HUES6 (cell line): ENCODE results near the gene ZNF132.
"Not testable (repeated sequence)": the region's sequence is repeated elsewhere in the genome, so short reads cannot be mapped to it uniquely, and the experiment has no call there.

Experiments used
- H3K27ac ChIP-seq: 2 replicates; pipeline ENCODE4 v1.7.0; 2013; ENCODE audit warnings: low read depth, mild to moderate bottlenecking, low read length, inconsistent platforms
- H3K27me3 ChIP-seq: 2 replicates; pipeline ENCODE4 v1.6.1; 2013; ENCODE audit warnings: low read length; ENCODE audit not compliant: control insufficient read depth, insufficient read depth
- H3K36me3 ChIP-seq: 2 replicates; pipeline ENCODE4 v1.6.1; 2013; ENCODE audit warnings: low read length; ENCODE audit not compliant: control insufficient read depth, insufficient read depth
- H3K4me1 ChIP-seq: 2 replicates; pipeline ENCODE4 v1.6.1; 2013; ENCODE audit warnings: low read length; ENCODE audit not compliant: control insufficient read depth, insufficient read depth
- H3K4me3 ChIP-seq: 2 replicates; pipeline ENCODE4 v1.5.1; 2013; ENCODE audit warnings: low read depth, low read length
- H3K9ac ChIP-seq: one replicate; pipeline ENCODE4 v1.6.1; 2013; ENCODE audit warnings: mild to moderate bottlenecking, low read length
- H3K9me3 ChIP-seq: 2 replicates; pipeline ENCODE4 v1.6.1; 2013; ENCODE audit warnings: low read depth, low read length; ENCODE audit not compliant: control insufficient read depth, insufficient read depth

Gene ZNF132

GRCh38 chr19:58466089-58466759 lies 26.3 kb upstream of the ZNF132 start:
- peaks cover 7% of the 10 kb centered on the region for H3K36me3 ChIP-seq
- no peak overlapping the region for H3K27ac ChIP-seq
- peaks cover 4% of the 10 kb centered on the region; the same call in 1 of the 2 replicates for H3K4me1 ChIP-seq
- no peak overlapping the region for H3K9ac ChIP-seq
- peaks cover 10% of the 10 kb centered on the region for H3K27me3 ChIP-seq
- peak overlapping the region; percentile 83 for H3K4me3 ChIP-seq
- H3K9me3 ChIP-seq: no peaks in the 10 kb centered on the region

DNA sequence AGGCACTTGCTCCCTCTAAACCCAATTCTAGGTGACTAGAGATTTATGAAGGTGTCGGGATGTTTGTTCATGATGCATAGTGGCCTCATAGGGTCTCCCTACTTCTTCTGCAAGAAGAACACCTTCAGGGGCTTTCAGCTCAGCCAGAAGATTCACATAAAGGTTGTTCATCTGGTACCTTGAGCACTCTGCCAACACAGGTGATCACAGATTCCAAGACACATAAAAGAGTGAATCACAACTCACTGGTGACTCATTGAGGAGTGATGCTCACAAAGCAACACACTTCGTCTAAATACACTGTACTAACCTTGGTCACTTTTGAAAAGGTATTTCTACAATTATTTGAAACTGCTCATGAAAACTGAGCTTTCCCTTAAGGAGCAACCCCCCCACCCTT lies 20.1 kb upstream of the ZNF132 start:
- H3K9ac ChIP-seq: no peak overlapping the region
- H3K27me3 ChIP-seq: no peaks in the 10 kb centered on the region
- H3K27ac ChIP-seq: no peak overlapping the region
- H3K4me3 ChIP-seq: no peak overlapping the region
- H3K4me1 ChIP-seq: no peaks in the 10 kb centered on the region
- no peaks in the 10 kb centered on the region for H3K9me3 ChIP-seq
- peaks cover 4% of the 10 kb centered on the region; the same call in 1 of the 2 replicates for H3K36me3 ChIP-seq

DNA sequence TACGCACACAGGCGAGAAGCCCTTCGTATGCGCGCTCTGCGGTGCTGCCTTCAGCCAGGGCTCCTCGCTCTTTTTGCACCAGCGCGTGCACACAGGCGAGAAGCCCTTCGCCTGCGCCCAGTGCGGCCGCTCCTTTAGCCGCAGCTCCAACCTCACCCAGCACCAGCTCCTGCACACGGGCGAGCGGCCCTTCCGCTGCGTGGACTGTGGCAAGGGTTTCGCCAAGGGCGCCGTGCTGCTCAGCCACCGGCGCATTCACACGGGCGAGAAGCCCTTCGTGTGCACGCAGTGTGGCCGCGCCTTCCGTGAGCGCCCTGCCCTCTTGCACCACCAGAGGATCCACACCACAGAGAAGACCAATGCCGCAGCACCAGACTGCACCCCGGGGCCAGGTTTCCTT lies 16.2 kb upstream of the ZNF132 start:
- no peak overlapping the region for H3K9ac ChIP-seq
- H3K27ac ChIP-seq: no peak overlapping the region

GRCh38 chr19:58455306-58455705 lies 15.4 kb upstream of the ZNF132 start:
- peaks cover 6% of the 10 kb centered on the region for H3K36me3 ChIP-seq
- H3K4me3 ChIP-seq: no peak overlapping the region
- no peak overlapping the region for H3K9ac ChIP-seq
- no peaks in the 10 kb centered on the region for H3K9me3 ChIP-seq
- H3K27ac ChIP-seq: no peak overlapping the region
- H3K27me3 ChIP-seq: peaks cover 19% of the 10 kb centered on the region
- H3K4me1 ChIP-seq: no peaks in the 10 kb centered on the region

More for the DNA sequence above, 16.2 kb upstream of the ZNF132 start:
- Histone ChIP-seq H3K9me3 (no peaks in the 10 kb centered on the region), H3K27me3 (peaks cover 11% of the 10 kb centered on the region), H3K4me3 (no peak overlapping the region), H3K36me3 (peaks cover 6% of the 10 kb centered on the region), H3K4me1 (no peaks in the 10 kb centered on the region)

- no peak overlapping the region for H3K27ac ChIP-seq
- H3K27me3 ChIP-seq: peaks cover 23% of the 10 kb centered on the region
- no peak overlapping the region for H3K9ac ChIP-seq
- H3K4me1 ChIP-seq: no peaks in the 10 kb centered on the region
- H3K4me3 ChIP-seq: no peak overlapping the region
- H3K36me3 ChIP-seq: peaks cover 6% of the 10 kb centered on the region
- H3K9me3 ChIP-seq: peaks cover 15% of the 10 kb centered on the region
Observed at GRCh38 chr19:58453743-58454142, 13.8 kb upstream of the ZNF132 start.

DNA sequence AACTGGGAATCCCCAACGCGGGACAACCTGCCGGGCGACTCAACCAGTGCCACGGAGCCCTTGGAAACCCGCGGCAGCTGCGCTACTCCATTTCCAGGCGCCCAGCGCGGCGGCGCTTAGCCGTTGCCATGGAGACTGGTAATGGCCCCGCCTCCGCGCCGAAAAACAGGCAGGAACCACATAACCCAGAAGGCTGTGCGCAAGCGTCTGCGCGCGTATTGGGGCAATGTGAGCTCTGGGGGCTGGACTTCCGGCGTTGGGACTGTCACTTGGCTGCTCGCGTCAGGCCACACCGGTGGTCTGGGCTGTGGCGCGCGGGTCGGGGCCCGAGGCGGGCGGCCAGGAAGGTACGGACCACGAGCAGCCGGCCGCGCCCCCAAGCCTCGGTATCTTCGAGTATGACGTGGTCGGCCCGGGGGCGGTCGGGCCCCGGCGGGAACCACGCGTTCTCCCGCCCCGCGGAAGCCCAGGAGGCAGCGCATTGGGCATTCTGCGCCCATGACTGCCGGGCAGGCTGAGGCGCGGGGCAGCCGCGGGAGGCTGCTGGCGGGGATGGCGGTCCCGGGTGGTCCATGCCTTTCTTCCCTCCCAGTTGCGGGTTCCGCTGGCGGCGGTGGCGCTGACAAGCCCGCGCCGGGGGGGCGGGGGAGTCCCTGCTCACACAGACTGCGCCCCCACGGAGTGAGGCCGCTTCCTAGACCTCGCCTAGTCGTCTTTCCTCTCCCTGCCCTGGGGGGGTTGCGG lies 11.6 kb upstream of the ZNF132 start, which contains the start of gene ZNF324B:
Gene ZNF324B (plus strand): TSS at position 265 of the 744 bp plus-strand sequence. CDS start 2,080 bp downstream, outside the sequence.
- peaks cover 23% of the 10 kb centered on the region for H3K27me3 ChIP-seq
- no peak within 1 kb of the TSS for H3K27ac ChIP-seq
- H3K9ac ChIP-seq: peak within 1 kb of the TSS; percentile 61
- H3K4me1 ChIP-seq: no peaks in the 10 kb centered on the region
- H3K4me3 ChIP-seq: peak within 1 kb of the TSS; percentile 87
- peaks cover 25% of the 10 kb centered on the region for H3K9me3 ChIP-seq
- peaks cover 5% of the 10 kb centered on the region for H3K36me3 ChIP-seq

DNA sequence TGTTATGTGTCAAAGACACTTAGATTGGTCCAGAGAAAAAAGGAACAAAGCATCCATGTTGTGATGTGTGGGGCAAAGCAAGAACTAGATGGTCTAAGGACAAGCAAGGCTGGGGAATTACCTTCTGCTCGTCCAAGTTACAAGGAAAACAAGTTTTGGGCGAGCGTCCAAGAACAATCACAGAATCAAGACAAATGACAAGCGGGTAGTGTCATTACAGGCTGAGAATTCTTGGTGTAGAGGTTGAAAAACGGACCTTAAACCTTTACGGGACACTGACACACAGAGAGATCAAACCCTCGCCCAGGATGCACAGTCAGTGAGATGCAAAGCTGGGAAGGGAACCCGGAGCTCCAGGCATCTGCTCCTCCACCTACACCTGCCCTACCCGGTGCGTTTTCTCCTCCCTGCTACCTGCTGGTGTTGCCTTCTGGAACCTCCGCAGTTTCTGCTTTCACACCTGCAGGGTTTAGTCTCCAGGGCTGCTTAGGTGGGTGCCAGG lies 11.0 kb upstream of the ZNF132 start:
- no peak overlapping the region for H3K27ac ChIP-seq
- peaks cover 28% of the 10 kb centered on the region for H3K9me3 ChIP-seq
- no peaks in the 10 kb centered on the region for H3K4me1 ChIP-seq
- H3K27me3 ChIP-seq: peaks cover 27% of the 10 kb centered on the region
- peaks cover 2% of the 10 kb centered on the region; the same call in 1 of the 2 replicates for H3K36me3 ChIP-seq
- H3K4me3 ChIP-seq: peak overlapping the region; percentile 87
- H3K9ac ChIP-seq: peak overlapping the region; percentile 7

- H3K27me3 ChIP-seq: peaks cover 27% of the 10 kb centered on the region
- peaks cover 28% of the 10 kb centered on the region for H3K9me3 ChIP-seq
- not testable (repeated sequence) for H3K27ac ChIP-seq, H3K36me3 ChIP-seq, H3K9ac ChIP-seq, H3K4me3 ChIP-seq, H3K4me1 ChIP-seq
Observed at GRCh38 chr19:58449980-58450379, 10.0 kb upstream of the ZNF132 start.

DNA sequence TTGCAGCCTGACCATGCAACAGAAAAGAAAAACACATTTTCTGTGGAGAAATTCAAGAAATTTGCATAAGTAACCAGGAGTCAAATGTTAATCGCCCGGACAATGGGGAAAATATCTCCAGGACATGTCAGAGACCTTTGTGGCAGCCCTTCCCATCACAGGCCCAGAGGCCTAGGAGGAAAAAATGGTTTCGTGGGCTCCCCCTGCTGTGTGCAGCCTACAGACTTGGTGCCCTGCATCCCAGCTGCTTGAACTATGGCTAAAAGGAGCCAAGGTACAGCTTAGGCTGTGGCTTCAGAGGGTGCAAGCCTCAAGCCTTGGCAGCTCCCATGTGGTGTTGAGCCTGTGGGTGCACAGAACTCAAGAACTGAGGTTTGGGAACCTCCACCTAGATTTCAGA lies 8.9 kb upstream of the ZNF132 start:
- H3K9ac ChIP-seq, H3K4me1 ChIP-seq, H3K4me3 ChIP-seq, H3K36me3 ChIP-seq, H3K27ac ChIP-seq: not testable (repeated sequence)
- H3K9me3 ChIP-seq: peaks cover 28% of the 10 kb centered on the region
- peaks cover 32% of the 10 kb centered on the region for H3K27me3 ChIP-seq

DNA sequence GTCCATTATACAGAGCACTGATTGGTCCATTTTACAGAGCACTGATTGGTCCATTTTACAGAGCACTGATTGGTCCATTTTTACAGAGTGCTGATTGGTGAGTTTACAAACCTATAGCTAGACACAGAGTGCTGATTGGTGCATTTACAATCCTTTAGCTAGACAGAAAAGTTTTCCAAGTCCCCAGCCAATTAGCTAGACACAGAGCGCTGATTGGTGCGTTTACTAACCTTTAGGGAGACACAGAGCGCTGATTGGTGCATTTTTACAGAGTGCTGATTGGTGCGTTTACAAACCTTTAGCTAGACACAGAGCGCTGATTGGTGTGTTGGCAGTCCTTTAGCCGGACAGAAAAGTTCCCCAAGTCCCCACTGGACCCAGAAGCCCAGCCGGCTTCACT lies 3.0 kb upstream of the ZNF132 start:
- not testable (repeated sequence) for H3K4me3 ChIP-seq, H3K9ac ChIP-seq, H3K27ac ChIP-seq, H3K36me3 ChIP-seq, H3K4me1 ChIP-seq
- peaks cover 17% of the 10 kb centered on the region; the same call in 1 of the 2 replicates for H3K27me3 ChIP-seq
- H3K9me3 ChIP-seq: peaks cover 34% of the 10 kb centered on the region

DNA sequence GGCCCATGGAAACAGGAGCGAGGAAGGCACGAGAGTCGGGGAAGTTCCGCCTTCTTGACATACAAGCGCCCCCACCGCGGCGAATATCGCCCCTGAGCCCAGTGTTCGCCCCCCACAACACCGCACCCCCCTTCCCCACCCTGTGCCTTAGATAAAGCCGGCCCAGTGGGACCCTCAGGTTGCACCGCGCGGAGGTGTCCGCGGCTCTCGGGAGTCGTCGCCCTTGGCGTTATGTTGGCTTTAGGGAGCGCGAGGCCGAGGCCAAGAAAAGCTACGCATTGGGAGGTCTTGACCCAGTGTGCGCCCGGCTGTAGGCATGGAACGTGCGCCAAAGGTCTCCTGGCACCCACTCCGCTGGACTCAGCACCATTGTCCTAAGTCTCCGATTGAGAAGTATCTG lies 603 bp upstream of the ZNF132 start:
- Histone ChIP-seq H3K9ac (no peak overlapping the region), H3K36me3 (peaks cover 17% of the 10 kb centered on the region), H3K27ac (no peak overlapping the region), H3K4me3 (peak overlapping the region; percentile 83), H3K4me1 (no peaks in the 10 kb centered on the region), H3K9me3 (peaks cover 46% of the 10 kb centered on the region), H3K27me3 (peaks cover 14% of the 10 kb centered on the region; the same call in 1 of the 2 replicates)
